Endometrial microvascular endothelial cells (primary cell): ENCODE results near the gene SMARCC1. TPM values are rescaled to one million over a fixed set of nuclear protein-coding genes. Genes with fewer than 3 reads are reported as not detected.
"Not testable (repeated sequence)": the region's sequence is repeated elsewhere in the genome, so short reads cannot be mapped to it uniquely, and the experiment has no call there.

Source experiments
- in situ Hi-C: cut with HindIII; loops from 2 replicates; pipeline ENCODE4 v1.10.0; 2017; ENCODE audit warnings: low sequenced_read_pairs, low pct_unique_long_range_greater_than_20kb; ENCODE audit errors: inconsistent ontology term
- total RNA-seq: library from RNA; depleted of rRNA; stranded (reverse); fragments of >200 nt; gene quantifications from one replicate; pipeline ENCODE4 v1.2.3, GENCODE V29; 2015; ENCODE audit errors: inconsistent ontology term

SMARCC1 gene
- total RNA-seq, 1 donor from 2014 or later: 32.3 TPM

GRCh38 chr3:47778746-47779145, 2.9 kb downstream of the SMARCC1 start:
- in situ Hi-C loops: no loop called here

GRCh38 chr3:47772788-47773187, 8.9 kb downstream of the SMARCC1 start:
- in situ Hi-C loops: no loop called here

- in situ Hi-C loops: no loop called here
Measured at GRCh38 chr3:47772047-47772446, 9.6 kb downstream of the SMARCC1 start.

- in situ Hi-C loops: no loop called here
Measured at GRCh38 chr3:47766186-47766585, 15.5 kb downstream of the SMARCC1 start.

GRCh38 chr3:47762233-47762632, 19.5 kb downstream of the SMARCC1 start:
- in situ Hi-C loops: no loop called here

GRCh38 chr3:47761046-47761445, 20.6 kb downstream of the SMARCC1 start:
- in situ Hi-C loops: no loop called here

- in situ Hi-C loops: not testable (repeated sequence)
Measured at GRCh38 chr3:47760207-47760606, 21.5 kb downstream of the SMARCC1 start.

- in situ Hi-C loops: no loop called here
Measured at GRCh38 chr3:47758261-47759025, 23.2 kb downstream of the SMARCC1 start.

- in situ Hi-C loops: no loop called here
Measured at GRCh38 chr3:47752716-47753115, 29.0 kb downstream of the SMARCC1 start.

- in situ Hi-C loops: not testable (repeated sequence)
Measured at GRCh38 chr3:47750811-47751354, 30.8 kb downstream of the SMARCC1 start.

GRCh38 chr3:47747558-47747957, 34.1 kb downstream of the SMARCC1 start:
- in situ Hi-C loops: no loop called here

- in situ Hi-C loops: no loop called here
Measured at GRCh38 chr3:47746264-47746663, 35.4 kb downstream of the SMARCC1 start.

GRCh38 chr3:47743855-47744254, 37.8 kb downstream of the SMARCC1 start:
- in situ Hi-C loops: no loop called here

- in situ Hi-C loops: not testable (repeated sequence)
Measured at GRCh38 chr3:47743352-47743751, 38.3 kb downstream of the SMARCC1 start.

- in situ Hi-C loops: no loop called here
Measured at GRCh38 chr3:47741925-47742324, 39.8 kb downstream of the SMARCC1 start.

- in situ Hi-C loops: no loop called here
Measured at GRCh38 chr3:47732143-47732542, 49.5 kb downstream of the SMARCC1 start.

GRCh38 chr3:47731061-47731460, 50.6 kb downstream of the SMARCC1 start:
- in situ Hi-C loops: no loop called here

GRCh38 chr3:47722859-47723258, 58.8 kb downstream of the SMARCC1 start:
- in situ Hi-C loops: no loop called here

- in situ Hi-C loops: not testable (repeated sequence)
Measured at GRCh38 chr3:47717448-47717847, 64.2 kb downstream of the SMARCC1 start.

- in situ Hi-C loops: no loop called here
Measured at GRCh38 chr3:47716656-47717055, 65.0 kb downstream of the SMARCC1 start.

GRCh38 chr3:47715928-47716327, 65.8 kb downstream of the SMARCC1 start:
- in situ Hi-C loops: no loop called here
